GM12878 (cell line): Measurements from ENCODE around the gene S1PR3. TPM values are rescaled to one million over a fixed set of nuclear protein-coding genes. Genes with fewer than 3 reads are reported as not detected.

Experiments used
- ATAC-seq: fragments of 200-7000 bp; cut with Tn5 transposase; 3 replicates; pipeline ENCODE4 v1.9.1; 2020; ENCODE audit warnings: mild to moderate bottlenecking, moderate library complexity
- BruUV-seq: library from RNA; stranded (reverse); fragments of 400-500 nt; replicated peaks from 2 replicates; lab custom pipeline; 2021; lab: Mats Ljungman, UMichigan
- CTCF ChIA-PET: fragments of 300-600 bp; sonication (Branson Sonifier 250); formaldehyde crosslinking; extraction: SDS; loops from one replicate; lab custom pipeline; 2021; ENCODE audit warnings: inconsistent platforms; lab: Yijun Ruan, JAX
- POLR2A ChIA-PET: fragments of 350-600 bp; formaldehyde crosslinking; extraction: SDS; loops from one replicate; lab custom pipeline; 2021; ENCODE audit warnings: inconsistent platforms; lab: Charles Lee
- RAD21 ChIA-PET: fragments of 300-600 bp; sonication (Branson Sonifier 250); formaldehyde crosslinking; loops from one replicate; lab custom pipeline; 2023; ENCODE audit warnings: antibody characterized with exemption; ENCODE audit not compliant: unreplicated experiment; lab: Charles Lee
- SMC1A ChIA-PET: fragments of 300-600 bp; sonication (Branson Sonifier 250); formaldehyde crosslinking; loops from one replicate; lab custom pipeline; 2023; ENCODE audit not compliant: unreplicated experiment, uncharacterized antibody; lab: Charles Lee
- DNase-seq: peaks from one replicate; pipeline ENCODE4 v3.0.0-alpha.2; 2011; ENCODE audit warnings: low read depth, low spot score
- FAIRE-seq: peaks from 3 replicates; lab custom pipeline; 2011; peaks lifted over from hg19 to GRCh38; lab: Jason Lieb, UNC
- H2AFZ ChIP-seq: 2 replicates; pipeline ENCODE4 v1.6.0; 2011; ENCODE audit warnings: low read depth, low read length, control low read depth; ENCODE audit not compliant: control insufficient read depth
- H3K27ac ChIP-seq: 2 replicates; pipeline ENCODE4 v1.5.1; 2011; ENCODE audit warnings: control low read depth; ENCODE audit not compliant: control insufficient read depth, insufficient read depth
- H3K27me3 ChIP-seq, 2 experiments: replicated peaks in 1 of 2; 2 replicates each; pipeline versions ENCODE4 v1.6.0 to v1.6.1; 2011; ENCODE audit warnings: low read length in 1 of 2; ENCODE audit not compliant: control insufficient read depth in 2 of 2, insufficient read depth in 2 of 2
- H3K36me3 ChIP-seq, 2 experiments: 2 replicates each; pipeline ENCODE4 v1.5.1; 2011; ENCODE audit warnings: low read length in 1 of 2; ENCODE audit not compliant: control insufficient read depth in 2 of 2, insufficient read depth in 2 of 2
- H3K4me1 ChIP-seq: 2 replicates; pipeline ENCODE4 v1.6.1; 2011; ENCODE audit warnings: mild to moderate bottlenecking, low read length, moderate library complexity, mixed read lengths; ENCODE audit not compliant: control insufficient read depth, insufficient read depth
- H3K4me2 ChIP-seq: 2 replicates; pipeline ENCODE4 v1.6.0; 2011; ENCODE audit warnings: control low read depth; ENCODE audit not compliant: control insufficient read depth, insufficient read depth
- H3K4me3 ChIP-seq: fragments of 200-600 bp; sonication (generic); 2 replicates; pipeline ENCODE4 v1.5.1; 2016
- H3K79me2 ChIP-seq: 2 replicates; pipeline ENCODE4 v1.6.0; 2011; ENCODE audit warnings: low read length; ENCODE audit not compliant: control insufficient read depth, insufficient read depth
- H3K9ac ChIP-seq: 2 replicates; pipeline ENCODE4 v1.8.0; 2011; ENCODE audit warnings: low read length, control low read depth, mixed read lengths; ENCODE audit not compliant: control insufficient read depth, insufficient read depth
- H3K9me3 ChIP-seq: replicated peaks from 3 replicates; pipeline ENCODE4 v1.5.1; 2011; ENCODE audit warnings: mild to moderate bottlenecking, low read length; ENCODE audit not compliant: control insufficient read depth, insufficient read depth
- H4K20me1 ChIP-seq: 2 replicates; pipeline ENCODE4 v1.6.0; 2011; ENCODE audit not compliant: control insufficient read depth, insufficient read depth
- BMI1 ChIP-seq: fragments of 450-650 bp; IDR thresholded peaks from 2 replicates; pipeline ENCODE4 v1.6.1; 2016; ENCODE audit warnings: mild to moderate bottlenecking, moderate library complexity, borderline replicate concordance
- BRCA1 ChIP-seq: IDR thresholded peaks from 2 replicates; pipeline ENCODE4 v1.6.1; 2011; ENCODE audit warnings: low read depth, low read length, improper control_type of control experiment
- HSF1 ChIP-seq: fragments of 150-350 bp; IDR thresholded peaks from 2 replicates; pipeline ENCODE4 v1.6.1; 2014; ENCODE audit warnings: mild to moderate bottlenecking, low read depth, low read length
- NBN ChIP-seq: fragments of 450-650 bp; IDR thresholded peaks from 2 replicates; pipeline ENCODE4 v1.6.1; 2016
- POLR2AphosphoS5 ChIP-seq: IDR thresholded peaks from 2 replicates; pipeline ENCODE4 v1.6.1; 2011; ENCODE audit warnings: mild to moderate bottlenecking, low read length, inconsistent platforms
- YBX1 ChIP-seq: fragments of 450-650 bp; IDR thresholded peaks from 2 replicates; pipeline ENCODE4 v1.6.1; 2016; ENCODE audit warnings: antibody characterized with exemption
- YY1 ChIP-seq: IDR thresholded peaks from 2 replicates; pipeline ENCODE4 v1.6.1; 2011; ENCODE audit warnings: low read depth, mild to moderate bottlenecking, low read length
- ZNF24 ChIP-seq: fragments of 450-650 bp; IDR thresholded peaks from 2 replicates; pipeline ENCODE4 v1.6.1; 2017; ENCODE audit warnings: antibody characterized with exemption, mild to moderate bottlenecking
- ZNF687 ChIP-seq: fragments of 450-650 bp; IDR thresholded peaks from 2 replicates; pipeline ENCODE4 v1.6.1; 2017; ENCODE audit warnings: mild to moderate bottlenecking, moderate library complexity
- WGBS: methylation state at CpG from one replicate; pipeline ENCODE4 v1.1.6; 2016; ENCODE audit warnings: low lambda C conversion rate; ENCODE audit not compliant: insufficient replicate concordance, insufficient coverage; ENCODE audit errors: missing lambda C conversion rate; 5-methylcytosine and 5-hydroxymethylcytosine counted together
- in situ Hi-C: fragments of 300-500 bp; cut with MboI; formaldehyde crosslinking; loops from 9 replicates; pipeline ENCODE4 v1.14.3; 2018; ENCODE audit warnings: mixed read lengths
- intact Hi-C: fragments of 100-400 bp; cut with micrococcal nuclease; formaldehyde crosslinking; loops from one replicate; pipeline ENCODE4 v1.14.2; 2022; ENCODE audit not compliant: unreplicated experiment
- polyA plus RNA-seq, 11 experiments: library from polyadenylated mRNA; depleted of rRNA in 4 of 11; unstranded in 6 of 11; stranded (reverse) in 5 of 11; fragments of >200 nt; fragmentation: Nextera tagmentation in 4 of 11; fragmentation: Illumina TruSeq in 1 of 11; extraction: Ambion mirVana in 4 of 11; extraction: Trizol in 1 of 11; gene quantifications; 1 replicate in 1 of 11; 2 replicates in 10 of 11; pipeline versions ENCODE4 v1.2.1 to v1.2.3, GENCODE V29; 2011 to 2016; ENCODE audit warnings: inconsistent platforms in 2 of 11, missing spikeins in 2 of 11, low read depth in 1 of 11
- total RNA-seq, 4 experiments: library from RNA; depleted of rRNA in 3 of 4; stranded (reverse); fragments of >200 nt in 3 of 4; fragmentation: Illumina TruSeq in 1 of 4; extraction: Trizol in 1 of 4; gene quantifications; 2 replicates each; pipeline versions ENCODE4 v1.2.1 to v1.2.3, GENCODE V29; 2013 to 2021
- TF ChIP-seq, protein P1 (sequence below): fragments of 450-650 bp; formaldehyde crosslinking; IDR thresholded peaks from 2 replicates; pipeline ENCODE4 v1.4.0; 2020; ENCODE audit warnings: mild to moderate bottlenecking, moderate library complexity
- TF ChIP-seq, protein P2 (sequence below): fragments of 450-650 bp; formaldehyde crosslinking; IDR thresholded peaks from 2 replicates; pipeline ENCODE4 v1.4.0; 2022; ENCODE audit warnings: mild to moderate bottlenecking, moderate library complexity

Gene S1PR3
- total and polyA plus RNA-seq, 10 of the 15 experiments (the other 5 are each of a cell fraction or from before 2014, with no cell fraction given), result 0.01 to 0.18 (median 0.01) TPM; not detected in 7

DNA sequence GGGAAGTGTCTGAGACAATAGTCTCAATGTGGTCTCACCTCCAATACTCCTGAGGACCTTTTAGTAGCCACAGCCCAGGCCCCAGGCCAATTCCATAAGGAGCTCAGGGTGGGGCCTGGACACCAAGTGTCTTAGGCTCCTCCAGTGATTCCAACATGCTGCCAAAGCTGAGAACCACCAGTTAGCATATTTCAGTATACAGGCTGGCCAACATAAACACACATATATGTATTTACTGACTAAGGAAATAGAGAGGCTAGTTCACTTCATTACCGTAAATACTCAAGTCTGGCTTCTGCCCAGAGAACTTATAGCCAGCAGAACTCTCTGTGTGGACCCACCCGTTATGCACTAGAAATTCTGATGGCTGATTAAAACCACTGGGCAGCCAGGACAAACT lies 24.1 kb downstream of the S1PR3 start (continued):
- no peak for TF ChIP-seq HSF1

- Histone ChIP-seq H3K4me3 (no peak overlapping the region), H2AFZ (no peak overlapping the region), H3K9ac (no peak overlapping the region), H4K20me1 (no peaks in the 10 kb centered on the region), H3K27me3 (no peaks in the 10 kb centered on the region), H3K36me3 (no peaks in the 10 kb centered on the region), H3K27ac (no peak overlapping the region), H3K9me3 (no peaks in the 10 kb centered on the region), H3K79me2 (no peaks in the 10 kb centered on the region), H3K4me1 (no peaks in the 10 kb centered on the region), H3K4me2 (no peak overlapping the region)
- no peak for ATAC-seq
- in situ Hi-C loops, result no loop called here
- POLR2A ChIA-PET, result no interaction called here
- intact Hi-C loops, result no loop called here
- DNase-seq, result no peak
- no peak for FAIRE-seq
- SMC1A ChIA-PET, result no interaction called here
- WGBS, result 58% methylated on average over 4 of the region's 4 CpGs
- no TSS peak for BruUV-seq
- RAD21 ChIA-PET, result no interaction called here
- CTCF ChIA-PET, result interaction anchor here (1.7 kb wide), 1 partner anchor 20 kb away, joined by 3 read pairs; no protein-coding TSS in a partner anchor
- TF ChIP-seq ZNF24 (no peak), NBN (no peak), YBX1 (no peak), BMI1 (no peak), YY1 (no peak), POLR2AphosphoS5 (no peak), ZNF687 (no peak), BRCA1 (no peak)
- TF ChIP-seq, protein P1, sequence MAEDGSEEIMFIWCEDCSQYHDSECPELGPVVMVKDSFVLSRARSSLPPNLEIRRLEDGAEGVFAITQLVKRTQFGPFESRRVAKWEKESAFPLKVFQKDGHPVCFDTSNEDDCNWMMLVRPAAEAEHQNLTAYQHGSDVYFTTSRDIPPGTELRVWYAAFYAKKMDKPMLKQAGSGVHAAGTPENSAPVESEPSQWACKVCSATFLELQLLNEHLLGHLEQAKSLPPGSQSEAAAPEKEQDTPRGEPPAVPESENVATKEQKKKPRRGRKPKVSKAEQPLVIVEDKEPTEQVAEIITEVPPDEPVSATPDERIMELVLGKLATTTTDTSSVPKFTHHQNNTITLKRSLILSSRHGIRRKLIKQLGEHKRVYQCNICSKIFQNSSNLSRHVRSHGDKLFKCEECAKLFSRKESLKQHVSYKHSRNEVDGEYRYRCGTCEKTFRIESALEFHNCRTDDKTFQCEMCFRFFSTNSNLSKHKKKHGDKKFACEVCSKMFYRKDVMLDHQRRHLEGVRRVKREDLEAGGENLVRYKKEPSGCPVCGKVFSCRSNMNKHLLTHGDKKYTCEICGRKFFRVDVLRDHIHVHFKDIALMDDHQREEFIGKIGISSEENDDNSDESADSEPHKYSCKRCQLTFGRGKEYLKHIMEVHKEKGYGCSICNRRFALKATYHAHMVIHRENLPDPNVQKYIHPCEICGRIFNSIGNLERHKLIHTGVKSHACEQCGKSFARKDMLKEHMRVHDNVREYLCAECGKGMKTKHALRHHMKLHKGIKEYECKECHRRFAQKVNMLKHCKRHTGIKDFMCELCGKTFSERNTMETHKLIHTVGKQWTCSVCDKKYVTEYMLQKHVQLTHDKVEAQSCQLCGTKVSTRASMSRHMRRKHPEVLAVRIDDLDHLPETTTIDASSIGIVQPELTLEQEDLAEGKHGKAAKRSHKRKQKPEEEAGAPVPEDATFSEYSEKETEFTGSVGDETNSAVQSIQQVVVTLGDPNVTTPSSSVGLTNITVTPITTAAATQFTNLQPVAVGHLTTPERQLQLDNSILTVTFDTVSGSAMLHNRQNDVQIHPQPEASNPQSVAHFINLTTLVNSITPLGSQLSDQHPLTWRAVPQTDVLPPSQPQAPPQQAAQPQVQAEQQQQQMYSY (CRISPR knock-in tag), result no peak
- TF ChIP-seq, protein P2, sequence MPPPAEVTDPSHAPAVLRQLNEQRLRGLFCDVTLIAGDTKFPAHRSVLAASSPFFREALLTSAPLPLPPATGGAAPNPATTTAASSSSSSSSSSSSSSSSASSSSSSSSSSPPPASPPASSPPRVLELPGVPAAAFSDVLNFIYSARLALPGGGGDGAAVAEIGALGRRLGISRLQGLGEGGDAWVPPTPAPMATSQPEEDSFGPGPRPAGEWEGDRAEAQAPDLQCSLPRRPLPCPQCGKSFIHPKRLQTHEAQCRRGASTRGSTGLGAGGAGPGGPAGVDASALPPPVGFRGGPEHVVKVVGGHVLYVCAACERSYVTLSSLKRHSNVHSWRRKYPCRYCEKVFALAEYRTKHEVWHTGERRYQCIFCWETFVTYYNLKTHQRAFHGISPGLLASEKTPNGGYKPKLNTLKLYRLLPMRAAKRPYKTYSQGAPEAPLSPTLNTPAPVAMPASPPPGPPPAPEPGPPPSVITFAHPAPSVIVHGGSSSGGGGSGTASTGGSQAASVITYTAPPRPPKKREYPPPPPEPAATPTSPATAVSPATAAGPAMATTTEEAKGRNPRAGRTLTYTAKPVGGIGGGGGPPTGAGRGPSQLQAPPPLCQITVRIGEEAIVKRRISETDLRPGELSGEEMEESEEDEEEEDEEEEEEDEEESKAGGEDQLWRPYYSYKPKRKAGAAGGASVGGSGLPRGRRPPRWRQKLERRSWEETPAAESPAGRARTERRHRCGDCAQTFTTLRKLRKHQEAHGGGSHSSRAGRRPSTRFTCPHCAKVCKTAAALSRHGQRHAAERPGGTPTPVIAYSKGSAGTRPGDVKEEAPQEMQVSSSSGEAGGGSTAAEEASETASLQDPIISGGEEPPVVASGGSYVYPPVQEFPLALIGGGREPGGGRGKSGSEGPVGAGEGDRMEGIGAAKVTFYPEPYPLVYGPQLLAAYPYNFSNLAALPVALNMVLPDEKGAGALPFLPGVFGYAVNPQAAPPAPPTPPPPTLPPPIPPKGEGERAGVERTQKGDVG (CRISPR knock-in tag), result no peak
These were observed 29.5 kb downstream of the S1PR3 start for GRCh38 chr9:89020754-89021153.
